ENCODE results near the gene RBM20.

RBM20 gene

DNA sequence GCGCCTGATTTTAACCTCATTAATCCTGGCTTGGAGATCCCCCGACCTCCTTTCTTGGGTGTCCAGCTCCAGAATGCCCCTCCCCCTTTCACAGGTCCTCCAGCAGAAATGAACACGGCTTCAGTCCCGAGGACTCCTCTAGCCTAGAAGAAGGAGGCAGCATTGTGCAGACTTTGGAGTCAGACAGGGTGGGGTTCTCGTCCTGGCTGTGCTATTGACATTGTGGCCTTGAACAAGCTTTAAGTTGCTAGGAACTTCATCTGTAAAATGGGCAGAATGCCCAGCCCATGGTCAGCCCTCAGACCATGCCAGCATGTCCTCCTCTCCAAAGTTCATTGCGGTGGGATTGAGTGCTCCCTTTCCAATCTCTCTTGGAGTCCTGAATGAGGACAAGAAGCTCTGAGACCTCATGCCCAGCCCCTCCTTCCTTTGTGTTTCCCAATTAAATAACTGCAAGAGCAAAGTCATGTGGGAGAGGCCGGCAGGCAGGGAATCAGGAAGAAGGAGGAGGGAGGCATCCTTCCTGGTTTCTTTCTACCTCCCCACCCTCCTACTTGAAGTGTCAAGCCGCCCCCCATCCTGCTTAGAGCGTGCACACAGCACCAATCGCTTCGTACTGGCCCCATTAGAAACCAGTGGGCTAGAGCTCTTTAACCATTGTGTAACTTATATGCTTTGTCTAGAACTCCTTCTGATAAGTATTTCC is 86.4 kb downstream of the RBM20 start:
- DNase-seq, result no peak

DNA sequence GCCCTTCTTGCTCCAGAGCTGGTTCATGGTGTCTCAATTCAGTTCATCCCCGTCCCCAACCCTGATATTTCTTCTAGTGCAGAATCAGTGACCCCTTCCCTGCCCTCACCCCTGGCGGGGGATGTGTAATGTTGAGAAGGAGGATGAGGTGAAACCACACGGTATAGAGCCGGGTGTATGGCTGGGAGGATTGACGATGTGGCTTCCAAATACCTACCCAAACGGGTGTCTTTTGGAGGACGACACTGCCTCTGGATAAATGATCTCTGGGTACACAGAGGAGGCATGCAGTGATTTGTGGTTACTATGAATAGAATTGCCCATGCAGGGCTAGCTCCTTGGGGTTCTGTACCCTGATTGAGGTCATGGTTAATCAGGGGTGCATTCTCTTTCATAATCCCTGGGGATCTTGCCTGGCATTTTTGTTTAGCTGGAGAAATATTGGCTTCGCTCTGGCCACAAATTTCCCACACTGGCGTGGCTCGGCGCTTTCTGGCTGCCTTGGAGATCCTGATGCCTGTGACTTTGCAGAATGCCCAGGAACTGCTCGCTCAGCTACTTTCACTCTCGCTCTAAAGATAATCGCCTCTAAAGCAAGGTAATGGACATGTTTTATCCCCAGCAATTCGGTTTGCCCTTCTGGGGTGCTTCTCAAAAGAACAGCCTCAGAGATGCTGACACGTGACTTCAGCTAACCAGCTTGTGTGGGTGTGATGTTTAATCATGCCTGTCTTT is 89.2 kb downstream of the RBM20 start:
- DNase-seq, result peak in 2 of 56 donors; percentile 14 to 39

DNA sequence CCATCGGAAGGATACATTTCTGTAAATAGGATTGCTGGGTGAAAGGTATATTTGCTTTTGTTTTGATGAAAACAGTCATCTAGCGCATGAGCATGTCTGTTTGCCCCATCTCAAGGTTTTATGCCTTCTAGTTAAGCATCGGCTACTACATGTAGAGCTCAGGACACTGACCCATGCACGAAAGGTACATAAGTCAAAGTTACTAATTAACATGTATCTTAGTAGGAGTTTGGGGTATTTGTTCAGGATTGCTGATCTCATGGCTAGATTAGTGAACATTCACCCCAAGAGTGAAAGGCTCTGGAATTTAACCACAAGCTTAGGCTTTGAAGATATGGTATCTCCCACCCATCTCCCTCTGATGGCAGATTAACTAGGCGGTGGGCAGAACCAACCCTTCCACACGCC is 91.5 kb downstream of the RBM20 start:
- no peak for DNase-seq

DNA sequence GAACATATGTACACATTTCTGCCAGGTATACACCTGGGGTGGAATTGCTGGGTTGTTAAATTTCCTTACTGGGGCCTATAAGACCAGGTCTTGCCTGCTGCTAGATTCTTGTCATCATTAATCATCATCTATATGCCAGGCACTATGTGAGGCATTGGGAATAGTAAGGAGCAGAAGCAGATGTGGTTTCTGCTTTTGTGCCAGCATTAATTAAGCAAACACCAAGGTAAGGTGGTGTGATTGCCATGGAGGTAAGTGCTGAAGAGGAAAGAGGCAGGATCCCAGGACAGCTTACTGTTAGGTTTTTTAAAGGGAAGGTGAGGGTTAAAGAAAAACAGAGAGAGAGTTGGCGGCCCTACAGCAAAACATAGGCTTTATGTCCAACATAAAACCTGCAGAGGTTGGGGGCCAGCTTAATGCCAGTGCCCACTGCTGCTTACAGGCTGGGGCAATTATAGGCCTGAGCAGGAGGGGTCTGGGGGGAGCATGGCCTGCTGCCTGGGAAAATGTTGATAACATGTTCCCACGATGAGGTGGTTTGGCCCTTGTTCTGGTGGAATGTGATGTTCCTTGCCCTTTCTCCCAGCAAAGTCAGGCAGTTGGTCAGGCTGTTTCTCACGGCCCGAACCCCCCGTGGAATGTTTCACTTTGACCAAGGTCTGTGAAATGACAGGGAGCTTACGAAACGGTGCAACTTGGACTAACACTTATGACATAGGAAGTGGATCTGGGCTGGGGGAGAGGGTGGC is 93.9 kb downstream of the RBM20 start:
- no peak for DNase-seq

DNA sequence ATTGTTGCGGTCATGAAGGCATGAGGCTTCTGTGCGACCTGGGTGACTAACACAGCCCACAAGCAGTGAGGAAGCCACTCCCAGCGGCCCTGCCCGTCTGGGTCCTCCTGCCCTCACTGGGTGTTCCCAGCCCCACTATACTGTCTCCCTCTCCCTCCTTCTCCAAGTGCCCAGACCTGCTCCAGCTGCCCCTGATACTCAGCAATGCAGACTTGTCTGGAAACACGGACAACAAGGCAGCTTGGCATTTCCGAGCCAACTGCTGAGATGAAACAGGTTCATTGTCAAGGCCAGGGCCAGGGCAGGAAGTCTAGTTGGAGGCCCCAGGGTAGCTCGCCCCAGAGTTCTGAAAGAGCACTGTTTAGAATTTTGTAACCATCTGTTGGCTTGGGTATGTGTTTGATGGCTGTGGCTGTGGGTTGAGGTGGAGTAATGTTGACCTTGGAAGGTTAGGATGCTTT is 95.7 kb downstream of the RBM20 start:
- DNase-seq, result no peak

DNA sequence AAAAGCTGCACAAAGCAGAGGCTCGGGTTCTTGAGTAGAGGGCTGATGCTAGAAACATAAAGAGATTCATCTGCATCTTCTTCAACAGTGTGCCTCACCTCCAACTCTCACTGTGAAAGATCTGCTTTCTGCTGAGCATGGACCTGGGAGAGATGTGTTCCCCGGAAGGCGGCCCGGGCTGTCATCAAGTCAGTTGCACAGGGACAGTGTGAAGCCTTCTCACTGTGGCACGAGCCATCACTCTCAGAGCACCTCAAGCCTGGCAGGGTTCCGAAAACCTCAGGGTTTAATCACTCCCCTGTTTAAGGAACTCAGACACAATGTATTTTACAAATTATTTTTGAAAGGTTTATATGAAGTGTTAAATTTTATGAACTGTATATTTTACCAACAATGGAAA is 98.7 kb downstream of the RBM20 start:
- no peak for DNase-seq

DNA sequence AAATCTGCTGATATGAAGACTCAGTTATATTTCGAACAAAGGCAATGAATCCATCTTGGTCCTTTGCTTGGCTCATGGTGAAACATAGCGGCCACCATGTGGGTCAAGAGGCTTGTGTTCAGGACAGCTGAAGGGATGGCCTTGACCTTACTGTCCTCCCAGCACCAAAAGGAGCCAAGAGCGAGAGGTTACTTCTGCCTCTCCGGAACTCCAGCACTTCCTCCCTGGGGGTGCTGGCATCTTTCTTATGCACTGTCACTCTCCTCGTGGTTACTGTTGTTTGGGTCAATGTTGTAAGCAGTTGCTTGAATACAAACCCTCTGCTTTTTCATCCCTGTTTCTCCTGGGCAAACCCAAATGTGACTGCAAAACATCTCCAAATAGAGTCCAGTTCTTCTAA is 100.6 kb downstream of the RBM20 start:
- no peak for DNase-seq

DNA sequence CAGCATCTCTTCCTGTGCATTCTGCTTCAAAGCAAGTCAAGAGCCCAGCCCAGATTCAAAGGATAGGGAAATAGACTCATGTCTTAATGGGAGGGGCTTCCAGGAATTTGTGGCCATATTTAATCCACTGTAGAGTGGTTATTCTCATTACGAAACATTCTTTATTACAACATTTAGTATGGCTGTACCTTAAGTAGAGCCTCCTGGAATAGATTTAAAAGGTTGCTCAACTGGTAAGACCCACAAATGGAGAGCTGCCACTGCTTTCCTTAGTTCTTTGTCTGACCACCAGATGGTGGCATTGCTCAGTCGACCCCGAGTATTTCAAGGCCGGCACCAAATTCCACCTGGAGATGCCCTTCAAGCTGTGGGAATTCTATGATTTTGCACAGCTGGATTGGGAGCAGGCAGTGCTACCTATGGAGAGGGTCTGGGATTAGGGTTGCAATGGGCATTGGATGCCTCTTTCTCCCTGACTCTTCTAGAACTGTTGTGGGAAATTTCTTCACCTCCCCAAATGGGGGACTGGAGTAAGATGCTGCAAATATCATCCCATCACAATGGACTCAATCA is 102.2 kb downstream of the RBM20 start:
- DNase-seq, result peak in 46 of 56 donors; percentile 6 to 75 (median 28)

DNA sequence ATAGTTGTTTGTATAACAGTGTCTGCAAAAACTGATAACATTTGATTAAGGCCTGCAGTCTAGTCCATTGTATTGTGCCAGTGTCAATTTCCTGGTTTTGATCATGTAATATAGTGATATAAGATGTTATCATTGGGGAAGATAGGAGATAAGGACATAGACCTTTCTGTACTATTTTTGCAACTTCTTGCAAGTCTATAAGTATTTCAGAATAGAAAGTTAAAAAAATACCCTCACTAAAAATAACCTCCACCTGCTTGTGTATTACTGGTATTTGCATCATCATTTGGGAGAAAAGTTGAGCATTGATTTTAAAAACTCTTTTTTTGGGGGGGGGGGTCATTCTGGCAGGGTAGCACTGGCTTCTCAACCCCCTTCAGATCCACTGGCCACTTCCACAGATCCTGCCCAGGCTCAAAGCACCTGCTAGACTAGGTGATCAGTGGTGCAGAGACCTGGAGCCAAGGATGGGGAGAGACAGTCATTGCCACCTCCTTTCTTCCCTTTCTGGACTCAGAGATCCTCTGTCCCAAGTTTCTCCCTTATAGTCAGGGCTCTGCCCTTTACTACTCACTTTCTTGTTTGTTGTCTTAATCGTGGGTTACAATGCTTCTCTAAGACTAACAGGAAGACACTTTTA is 103.0 kb downstream of the RBM20 start:
- no peak for DNase-seq

DNA sequence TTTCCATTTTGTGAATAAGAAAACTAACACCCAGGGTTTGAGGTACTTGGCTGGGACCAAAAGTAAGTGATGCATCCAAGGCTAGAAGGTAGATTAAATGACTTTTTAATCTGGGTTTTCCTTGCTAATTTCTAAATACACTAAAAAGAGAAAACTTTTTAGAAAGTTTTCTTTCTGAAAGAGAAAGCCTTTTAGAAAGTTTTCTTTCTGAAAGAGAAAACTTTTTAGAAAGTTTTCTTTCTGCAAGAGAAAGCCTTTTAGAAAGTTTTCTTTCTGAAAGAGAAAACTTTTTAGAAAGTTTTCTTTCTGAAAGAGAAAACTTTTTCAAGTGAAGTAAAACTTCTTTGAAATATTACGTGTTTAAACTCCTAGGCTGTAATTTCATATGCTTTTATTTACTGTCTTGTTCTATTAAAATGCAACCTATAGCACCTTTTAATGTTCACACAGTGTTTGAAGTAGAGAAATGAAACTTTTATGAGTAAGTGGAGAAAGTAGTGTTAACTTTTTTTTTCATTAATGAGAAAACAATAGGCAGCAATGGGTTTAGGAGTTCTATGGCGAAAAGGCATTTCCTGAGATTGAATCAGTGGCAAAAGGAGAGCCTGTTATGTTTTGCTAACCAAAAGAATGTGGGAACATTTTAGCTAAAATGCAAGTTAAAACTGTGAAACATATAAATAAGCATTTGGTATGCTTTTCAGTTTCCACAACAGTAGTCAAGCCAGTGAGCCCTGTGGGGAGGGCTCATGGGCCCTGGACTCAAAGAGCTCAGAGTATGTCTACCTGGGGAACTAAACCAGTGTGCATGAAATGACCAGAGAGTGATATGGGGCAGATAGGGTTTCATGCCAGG is 103.7 kb downstream of the RBM20 start:
- DNase-seq, result no peak

DNA sequence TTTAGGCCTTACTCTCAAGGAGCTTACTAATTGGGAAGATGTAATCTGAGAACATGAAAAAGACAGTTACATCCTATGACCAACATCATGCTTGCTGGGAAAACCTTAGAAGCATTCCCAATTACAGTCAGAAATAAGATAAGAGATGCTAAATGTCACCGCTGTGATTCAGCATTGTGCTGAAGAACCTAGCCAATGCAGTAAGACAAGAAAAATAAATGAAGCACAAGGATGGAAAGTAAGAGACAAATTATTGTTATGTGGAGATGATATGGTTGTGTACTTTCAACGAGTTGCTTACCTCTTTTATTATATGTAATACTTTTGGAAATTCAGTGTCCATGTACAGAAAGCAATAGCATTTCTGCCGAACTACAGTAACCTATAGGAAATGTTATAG is 104.8 kb downstream of the RBM20 start:
- DNase-seq, result no peak

DNA sequence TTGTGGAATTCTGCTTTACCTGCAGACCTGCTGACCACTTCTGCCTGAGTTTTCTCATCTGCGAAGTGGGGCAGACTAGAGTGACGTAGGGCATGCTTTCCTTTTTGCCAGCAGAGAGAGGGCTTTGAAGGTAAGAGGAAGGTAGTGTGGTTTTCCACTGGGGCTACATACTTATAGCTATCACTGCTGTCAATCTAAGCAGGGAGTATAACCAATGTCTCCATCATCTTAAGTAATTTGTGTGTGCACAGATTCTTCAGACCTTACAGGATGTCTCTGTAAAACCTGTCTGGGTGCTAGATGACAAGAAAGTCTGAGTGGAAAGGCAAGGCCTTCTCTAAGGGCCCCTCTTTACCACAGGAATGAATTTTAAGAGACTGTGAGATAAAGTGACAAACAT is 106.8 kb downstream of the RBM20 start:
- DNase-seq, result no peak

DNA sequence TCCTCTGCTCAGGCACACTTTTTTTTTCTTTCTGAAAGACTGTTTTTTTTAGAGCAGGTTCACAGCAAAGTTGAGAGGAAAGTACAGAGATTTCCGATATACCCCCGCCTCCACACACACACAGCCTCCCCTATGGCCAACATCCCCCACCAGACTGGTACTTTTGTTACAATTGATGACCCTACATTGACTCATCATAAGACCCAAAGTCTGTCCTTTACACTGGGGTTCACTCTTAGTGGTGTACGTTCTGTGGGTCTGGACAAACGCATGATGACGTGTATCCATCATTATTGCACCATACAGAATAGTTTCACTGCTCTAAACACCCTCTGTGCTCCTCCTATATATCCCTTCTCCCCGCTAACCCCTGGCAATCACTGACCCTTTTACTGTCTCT is 107.7 kb downstream of the RBM20 start:
- no peak for DNase-seq

DNA sequence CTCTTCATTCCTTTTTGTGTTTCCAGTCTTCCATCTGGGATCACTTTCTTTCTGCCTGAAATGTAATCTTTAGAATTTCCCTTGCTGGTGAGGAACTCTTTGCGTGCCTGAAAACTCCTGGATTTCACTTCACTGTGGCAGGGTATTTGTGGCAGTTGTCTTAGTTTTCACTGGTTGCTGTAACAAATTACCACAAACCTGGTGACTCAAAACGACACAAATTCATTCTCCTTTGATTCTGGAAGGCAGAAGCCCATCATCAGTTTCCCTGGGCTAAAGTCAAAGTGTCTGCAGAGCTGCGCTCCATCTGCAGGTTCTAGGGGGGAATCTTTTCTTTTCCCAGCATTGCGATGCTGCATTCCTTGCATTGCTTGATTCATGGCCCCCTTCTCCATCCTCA is 109.3 kb downstream of the RBM20 start:
- DNase-seq, result no peak

DNA sequence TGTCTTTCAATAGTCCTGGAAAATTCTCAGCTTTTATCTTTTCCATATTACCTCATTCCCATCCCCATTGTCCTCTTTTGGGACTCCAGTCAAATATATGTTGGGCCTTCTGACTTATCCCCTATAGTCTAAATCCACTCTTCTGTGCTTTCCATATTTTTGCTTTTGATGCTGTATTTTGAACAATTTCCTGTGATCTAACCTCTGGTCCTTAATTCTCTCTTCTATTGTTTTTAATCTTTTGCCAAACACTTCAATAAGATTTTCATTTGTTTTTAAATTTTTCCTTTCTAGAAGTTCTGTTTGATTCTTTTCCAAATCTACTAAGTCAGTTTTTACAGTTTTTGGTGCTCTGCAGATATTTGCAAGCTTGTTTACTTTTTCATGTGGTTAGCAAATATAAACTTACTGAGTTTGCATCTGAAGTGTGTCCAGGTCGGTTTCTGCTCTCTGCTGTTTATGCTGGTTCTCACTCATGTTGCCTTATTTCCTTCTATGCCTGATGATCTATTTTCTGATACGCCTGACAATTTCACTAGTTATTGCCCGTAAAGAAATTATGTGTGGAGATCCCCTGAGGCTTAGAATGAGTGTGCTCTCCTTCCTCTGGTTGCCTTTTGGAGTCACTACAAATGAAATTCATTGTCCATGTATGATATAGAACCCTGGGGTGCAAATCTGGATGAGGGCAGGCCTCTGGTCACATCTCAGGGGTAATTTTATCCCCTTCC is 110.4 kb downstream of the RBM20 start:
- no peak for DNase-seq

DNA sequence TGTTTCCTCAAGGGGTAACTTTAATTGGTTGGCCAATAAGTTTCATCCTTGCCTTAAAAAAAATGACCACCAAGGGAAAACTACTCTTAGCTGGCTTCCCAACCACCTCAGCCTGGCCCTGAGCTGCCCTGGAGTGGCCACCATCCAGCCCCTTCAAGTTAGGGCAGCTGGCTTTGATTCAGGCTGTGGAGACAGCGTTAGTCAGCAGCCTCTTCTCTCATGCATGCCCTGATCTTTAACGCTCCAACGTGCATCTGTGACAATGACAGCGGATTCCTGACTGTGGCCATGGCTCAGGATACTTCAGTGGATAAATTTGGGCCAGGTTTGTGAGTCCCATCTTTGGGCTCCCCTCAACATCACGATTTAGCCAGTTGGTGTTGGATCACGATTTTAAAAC is 111.6 kb downstream of the RBM20 start:
- DNase-seq, result no peak

DNA sequence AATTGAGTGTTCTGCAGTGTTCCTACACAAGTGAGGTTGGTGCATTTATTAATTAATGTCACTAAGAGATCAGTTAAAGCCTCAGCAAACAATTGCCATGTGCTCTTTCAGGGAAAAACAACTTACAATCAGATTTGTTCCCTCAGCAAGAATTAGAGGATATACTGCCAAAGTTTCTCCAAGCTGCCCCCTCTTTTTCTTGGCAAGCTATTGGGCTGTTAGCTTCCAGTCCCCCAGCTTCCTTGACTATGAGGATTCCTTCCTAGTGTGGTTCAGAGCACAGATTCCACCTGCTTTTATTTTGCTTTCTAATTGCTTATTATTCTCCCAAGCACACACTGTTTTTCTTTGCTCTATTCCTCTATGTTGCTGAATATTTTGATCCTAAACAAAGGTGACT is 112.7 kb downstream of the RBM20 start:
- DNase-seq, result no peak

DNA sequence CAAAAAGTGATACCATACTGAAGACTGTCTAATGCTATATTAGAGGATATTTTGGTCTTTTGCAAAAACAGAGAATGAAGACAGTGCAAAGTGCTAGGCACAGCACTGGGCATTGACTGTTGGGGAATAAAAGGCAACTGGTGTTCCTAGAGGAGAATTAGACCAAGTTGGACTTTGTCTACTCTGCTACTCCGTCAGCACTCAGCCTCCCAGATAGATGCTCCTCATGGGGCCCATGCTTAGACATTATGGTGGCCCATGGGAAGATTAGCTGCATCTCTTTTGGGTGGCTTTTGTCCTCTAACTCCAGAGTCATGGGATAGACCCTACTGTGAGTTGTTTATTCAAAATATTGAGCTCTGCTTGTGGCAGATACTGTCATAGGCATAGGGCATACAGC is 113.5 kb downstream of the RBM20 start:
- DNase-seq, result no peak

DNA sequence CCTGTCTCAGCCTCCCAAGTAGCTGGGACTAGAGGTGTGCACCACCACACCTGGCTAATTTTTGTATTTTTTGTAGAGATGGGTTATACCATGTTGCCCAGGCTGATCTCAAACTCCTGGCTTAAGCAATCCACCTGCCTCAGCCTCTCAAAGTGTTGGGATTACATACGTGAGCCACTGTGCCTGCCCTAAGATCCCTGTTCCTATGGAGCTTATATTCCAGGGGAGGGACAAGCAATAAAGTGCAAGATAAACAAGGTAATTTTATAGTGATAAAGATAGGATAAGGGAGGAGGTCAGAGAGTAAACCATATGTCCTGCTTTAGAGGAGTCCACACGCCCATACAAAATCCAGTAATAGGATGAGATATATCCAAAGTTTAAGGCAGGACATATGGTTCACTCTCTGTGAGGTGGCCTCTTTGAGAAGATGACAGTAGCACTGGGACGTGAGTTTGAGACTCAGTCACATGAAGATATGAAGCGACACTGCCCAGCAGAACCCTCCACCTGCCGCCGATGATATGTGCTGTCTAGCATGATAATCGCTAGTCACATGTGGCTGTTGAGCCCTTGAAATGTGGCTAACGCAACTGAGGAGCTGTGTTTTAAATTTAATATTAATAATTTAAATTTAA is 114.1 kb downstream of the RBM20 start:
- DNase-seq, result no peak
